Embryonic facial prominence (tissue), 1 donor: ENCODE measurements around the gene PTPN20.

Experiments
- DNase-seq: peaks from one replicate; pipeline ENCODE4 v3.0.0-alpha.2; 2016; ENCODE audit errors: extremely low spot score

PTPN20 gene

GRCh38 chr10:47020471-47020870 is 109.2 kb downstream of the PTPN20 start:
- no peak for DNase-seq

GRCh38 chr10:47021850-47022249 is 110.6 kb downstream of the PTPN20 start:
- no peak for DNase-seq

GRCh38 chr10:47022311-47023131 is 111.3 kb downstream of the PTPN20 start:
- DNase-seq = no peak

GRCh38 chr10:47023237-47024045 is 112.2 kb downstream of the PTPN20 start:
- no peak for DNase-seq

GRCh38 chr10:47024046-47024322 is 112.8 kb downstream of the PTPN20 start:
- DNase-seq = no peak

- DNase-seq = no peak
These were observed 113.4 kb downstream of the PTPN20 start for GRCh38 chr10:47024399-47025252.

- DNase-seq = no peak
These were observed 114.0 kb downstream of the PTPN20 start for GRCh38 chr10:47025253-47025539.

GRCh38 chr10:47025540-47026300 is 114.5 kb downstream of the PTPN20 start:
- no peak for DNase-seq

GRCh38 chr10:47026301-47027107 is 115.3 kb downstream of the PTPN20 start:
- no peak for DNase-seq

- DNase-seq = no peak
These were observed 116.0 kb downstream of the PTPN20 start for GRCh38 chr10:47027108-47027783.

- no peak for DNase-seq
These were observed 116.6 kb downstream of the PTPN20 start for GRCh38 chr10:47027784-47028260.

GRCh38 chr10:47028466-47028865 is 117.2 kb downstream of the PTPN20 start:
- no peak for DNase-seq

- DNase-seq = no peak
These were observed 118.2 kb downstream of the PTPN20 start for GRCh38 chr10:47029181-47030009.

GRCh38 chr10:47030191-47030703 is 119.0 kb downstream of the PTPN20 start:
- no peak for DNase-seq

- no peak for DNase-seq
These were observed 120.1 kb downstream of the PTPN20 start for GRCh38 chr10:47031211-47031900.

GRCh38 chr10:47031901-47032465 is 120.8 kb downstream of the PTPN20 start:
- DNase-seq = no peak

GRCh38 chr10:47033081-47033480 is 121.9 kb downstream of the PTPN20 start:
- DNase-seq = no peak
